ENCODE measurements around the gene MEPE.

MEPE gene

DNA sequence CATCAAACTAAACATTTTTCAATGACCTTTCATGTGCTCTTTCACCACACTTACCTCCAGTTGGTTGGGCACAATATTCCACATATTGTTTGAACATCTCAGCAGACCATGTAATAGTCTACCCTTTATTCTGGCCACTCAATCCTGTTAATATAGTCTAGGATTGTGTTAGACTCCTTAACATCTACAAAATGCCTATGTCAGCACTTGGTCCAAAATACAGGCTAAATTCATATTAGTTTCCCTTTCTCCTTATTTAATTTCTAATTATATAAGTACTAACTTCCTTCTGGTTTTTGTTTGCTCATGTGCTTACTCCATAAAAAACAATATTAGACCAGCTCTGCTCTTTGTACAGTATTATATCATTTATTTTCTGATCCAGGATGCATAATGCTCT lies 21.1 kb downstream of the MEPE start:
- Histone ChIP-seq H3K27me3 (ENCODE audit: insufficient read depth, low read length) (no peaks in the 10 kb centered on the region), H3K4me1 (ENCODE audit: insufficient read depth, low read length, severe bottlenecking) (no peaks in the 10 kb centered on the region), H3K4me2 (ENCODE audit: low read length) (no peak overlapping the region), H3K4me3 (ENCODE audit: low read depth, low read length, poor library complexity, severe bottlenecking) (no peak overlapping the region), H4K20me1 (ENCODE audit: insufficient read depth, low read length) (no peaks in the 10 kb centered on the region), H3K9ac (ENCODE audit: low read length) (no peak overlapping the region), H3K79me2 (ENCODE audit: insufficient read depth, low read length) (no peaks in the 10 kb centered on the region), H2AFZ (ENCODE audit: low read length) (no peak overlapping the region), H3K27ac (ENCODE audit: low read depth, low read length, poor library complexity, severe bottlenecking) (no peak overlapping the region), H3K9me3 (ENCODE audit: low read length) (no peaks in the 10 kb centered on the region), H3K36me3 (ENCODE audit: insufficient read depth, low read length) (no peaks in the 10 kb centered on the region), H3F3A (ENCODE audit: insufficient read depth, low read length) (no peaks in the 10 kb centered on the region), H3K9me2 (ENCODE audit: low read depth, low read length) (no peaks in the 10 kb centered on the region)
- TF ChIP-seq EZH2 (IDR thresholded peaks at IDR 0.05; ENCODE audit: borderline replicate concordance, low read length) = no peak
- TF ChIP-seq, protein P1, sequence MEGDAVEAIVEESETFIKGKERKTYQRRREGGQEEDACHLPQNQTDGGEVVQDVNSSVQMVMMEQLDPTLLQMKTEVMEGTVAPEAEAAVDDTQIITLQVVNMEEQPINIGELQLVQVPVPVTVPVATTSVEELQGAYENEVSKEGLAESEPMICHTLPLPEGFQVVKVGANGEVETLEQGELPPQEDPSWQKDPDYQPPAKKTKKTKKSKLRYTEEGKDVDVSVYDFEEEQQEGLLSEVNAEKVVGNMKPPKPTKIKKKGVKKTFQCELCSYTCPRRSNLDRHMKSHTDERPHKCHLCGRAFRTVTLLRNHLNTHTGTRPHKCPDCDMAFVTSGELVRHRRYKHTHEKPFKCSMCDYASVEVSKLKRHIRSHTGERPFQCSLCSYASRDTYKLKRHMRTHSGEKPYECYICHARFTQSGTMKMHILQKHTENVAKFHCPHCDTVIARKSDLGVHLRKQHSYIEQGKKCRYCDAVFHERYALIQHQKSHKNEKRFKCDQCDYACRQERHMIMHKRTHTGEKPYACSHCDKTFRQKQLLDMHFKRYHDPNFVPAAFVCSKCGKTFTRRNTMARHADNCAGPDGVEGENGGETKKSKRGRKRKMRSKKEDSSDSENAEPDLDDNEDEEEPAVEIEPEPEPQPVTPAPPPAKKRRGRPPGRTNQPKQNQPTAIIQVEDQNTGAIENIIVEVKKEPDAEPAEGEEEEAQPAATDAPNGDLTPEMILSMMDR (IDR thresholded peaks at IDR 0.05; ENCODE audit: low read length) = no peak

DNA sequence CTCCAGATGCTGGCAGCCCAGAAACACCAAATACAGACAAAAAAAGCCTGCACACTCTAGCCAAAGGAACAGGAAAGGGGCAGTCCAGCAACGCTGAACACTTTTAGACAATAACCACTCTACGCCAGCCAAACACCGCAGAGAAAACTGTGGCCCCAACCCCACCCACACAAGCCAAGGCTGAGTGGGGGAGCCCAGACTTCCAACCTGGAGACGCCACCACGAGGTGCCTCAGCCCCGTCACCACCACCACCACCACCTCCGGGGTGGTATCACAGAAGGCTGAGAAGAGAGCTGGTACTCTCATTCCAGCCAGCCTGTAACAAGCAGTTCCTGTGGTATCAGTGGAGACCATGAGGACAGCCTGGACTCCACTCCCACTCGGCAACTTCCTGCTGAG lies 22.8 kb downstream of the MEPE start:
- H3K36me3 ChIP-seq (ENCODE audit: insufficient read depth, low read length) = no peaks in the 10 kb centered on the region
- no peak overlapping the region for H2AFZ ChIP-seq (ENCODE audit: low read length)
- no peak overlapping the region for H3K27ac ChIP-seq (ENCODE audit: low read depth, low read length, poor library complexity, severe bottlenecking)
- no peak overlapping the region for H3K4me3 ChIP-seq (ENCODE audit: low read depth, low read length, poor library complexity, severe bottlenecking)
- H3K9me3 ChIP-seq (ENCODE audit: low read length) = no peaks in the 10 kb centered on the region
- no peak overlapping the region for H3K4me2 ChIP-seq (ENCODE audit: low read length)
- H3K4me1 ChIP-seq (ENCODE audit: insufficient read depth, low read length, severe bottlenecking) = no peaks in the 10 kb centered on the region
- TF ChIP-seq EZH2 (IDR thresholded peaks at IDR 0.05; ENCODE audit: borderline replicate concordance, low read length) = no peak
- TF ChIP-seq, protein P1 (IDR thresholded peaks at IDR 0.05; ENCODE audit: low read length) = no peak
- H3F3A ChIP-seq (ENCODE audit: insufficient read depth, low read length) = no peaks in the 10 kb centered on the region
- no peaks in the 10 kb centered on the region for H3K27me3 ChIP-seq (ENCODE audit: insufficient read depth, low read length)
- H3K9me2 ChIP-seq (ENCODE audit: low read depth, low read length) = no peaks in the 10 kb centered on the region
- no peaks in the 10 kb centered on the region for H4K20me1 ChIP-seq (ENCODE audit: insufficient read depth, low read length)
- H3K79me2 ChIP-seq (ENCODE audit: insufficient read depth, low read length) = no peaks in the 10 kb centered on the region
- no peak overlapping the region for H3K9ac ChIP-seq (ENCODE audit: low read length)

DNA sequence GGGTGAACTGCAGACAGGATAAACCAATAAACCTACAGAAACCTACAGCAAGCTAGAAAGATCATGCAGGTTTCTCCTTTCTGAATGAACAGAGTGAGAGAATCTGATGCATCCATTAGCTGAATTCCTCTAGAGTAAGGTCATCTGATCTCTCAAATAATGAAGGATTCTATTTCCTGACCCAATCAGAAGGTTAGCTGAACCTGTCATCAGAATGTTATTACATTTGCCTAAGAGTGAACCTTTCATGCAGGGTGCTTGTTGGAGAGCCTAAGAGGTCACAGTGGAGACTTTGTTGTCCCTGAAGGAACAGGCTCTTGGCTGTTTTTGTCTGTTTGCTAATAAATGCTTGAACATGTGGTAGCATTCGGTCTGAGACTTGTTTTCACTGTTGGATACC lies 24.0 kb downstream of the MEPE start:
- Histone ChIP-seq H4K20me1 (ENCODE audit: insufficient read depth, low read length) (no peaks in the 10 kb centered on the region), H3K36me3 (ENCODE audit: insufficient read depth, low read length) (no peaks in the 10 kb centered on the region), H3K79me2 (ENCODE audit: insufficient read depth, low read length) (no peaks in the 10 kb centered on the region), H3K4me1 (ENCODE audit: insufficient read depth, low read length, severe bottlenecking) (no peaks in the 10 kb centered on the region), H3K4me2 (ENCODE audit: low read length) (no peak overlapping the region), H3K9me3 (ENCODE audit: low read length) (no peaks in the 10 kb centered on the region), H3K4me3 (ENCODE audit: low read depth, low read length, poor library complexity, severe bottlenecking) (no peak overlapping the region), H3K27me3 (ENCODE audit: insufficient read depth, low read length) (no peaks in the 10 kb centered on the region), H3K9ac (ENCODE audit: low read length) (no peak overlapping the region), H3K9me2 (ENCODE audit: low read depth, low read length) (no peaks in the 10 kb centered on the region), H3F3A (ENCODE audit: insufficient read depth, low read length) (no peaks in the 10 kb centered on the region), H2AFZ (ENCODE audit: low read length) (no peak overlapping the region), H3K27ac (ENCODE audit: low read depth, low read length, poor library complexity, severe bottlenecking) (no peak overlapping the region)
- no peak for TF ChIP-seq EZH2 (IDR thresholded peaks at IDR 0.05; ENCODE audit: borderline replicate concordance, low read length)
- TF ChIP-seq, protein P1 (IDR thresholded peaks at IDR 0.05; ENCODE audit: low read length) = no peak
